Non-pigmented ciliary epithelial cell (primary cell): ENCODE results near the gene ARHGAP26.

Experiments used
- DNase-seq: peaks from one replicate; pipeline ENCODE4 v3.0.0-alpha.2; 2010; ENCODE audit warnings: low read depth

ARHGAP26 gene

DNA sequence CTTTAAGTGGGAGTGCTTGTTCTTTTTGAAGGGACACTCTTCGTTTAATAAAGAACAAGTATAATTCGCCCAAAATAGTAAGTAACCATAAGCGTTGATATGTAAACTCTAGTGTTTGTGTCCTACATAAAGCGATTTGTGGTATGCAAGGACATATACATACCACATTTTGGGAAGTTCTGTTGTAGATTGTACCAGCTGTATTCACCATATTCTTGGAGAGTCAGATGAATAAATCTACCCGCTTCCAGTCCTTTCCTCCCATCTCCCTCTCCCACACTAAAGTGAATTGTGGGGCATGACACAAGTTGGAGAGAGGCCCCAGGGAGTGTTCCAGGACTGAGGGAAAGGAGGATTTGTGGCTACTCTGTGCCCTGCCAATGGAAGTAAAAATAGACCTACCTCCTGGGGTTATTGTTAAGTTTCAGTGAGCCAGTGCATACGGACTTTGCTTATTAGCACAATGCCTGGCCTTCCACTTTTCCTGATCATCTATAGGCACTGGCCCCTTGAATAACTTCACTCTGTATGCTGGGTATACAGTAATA lies 40.6 kb downstream of the ARHGAP26 start:
- DNase-seq = no peak

DNA sequence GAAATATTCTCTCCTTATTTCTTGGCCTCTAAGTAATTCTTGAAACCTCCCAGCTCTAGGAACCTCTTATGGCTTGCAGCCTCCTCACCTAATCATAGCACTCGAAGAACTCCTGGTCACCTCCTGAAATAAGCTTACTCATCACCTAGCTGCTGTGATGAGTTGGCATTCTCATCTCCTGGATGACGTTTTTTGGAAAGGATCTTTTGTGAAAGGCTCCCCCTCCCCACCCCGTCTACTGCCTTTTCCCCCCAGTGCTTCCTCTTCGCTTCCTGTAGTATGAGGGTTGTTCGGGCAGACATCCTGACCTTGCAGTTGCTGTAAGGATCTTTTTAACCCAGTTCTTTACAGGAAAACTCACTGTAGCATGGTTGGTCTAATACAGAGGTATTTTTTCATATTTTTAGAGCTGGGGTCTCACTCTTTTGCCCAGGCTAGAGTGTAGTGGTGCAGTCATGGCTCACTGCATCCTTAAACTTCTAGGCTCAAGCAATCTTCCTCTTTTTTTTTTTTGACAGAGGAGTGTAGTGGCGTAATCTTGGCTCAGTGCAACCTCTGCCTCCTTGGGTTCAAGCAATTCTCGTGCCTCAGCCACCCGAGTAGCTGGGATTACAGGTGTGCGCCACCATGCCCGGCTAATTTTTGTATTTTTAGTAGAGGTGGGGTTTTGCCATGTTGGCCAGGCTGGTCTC lies 41.8 kb downstream of the ARHGAP26 start:
- no peak for DNase-seq

DNA sequence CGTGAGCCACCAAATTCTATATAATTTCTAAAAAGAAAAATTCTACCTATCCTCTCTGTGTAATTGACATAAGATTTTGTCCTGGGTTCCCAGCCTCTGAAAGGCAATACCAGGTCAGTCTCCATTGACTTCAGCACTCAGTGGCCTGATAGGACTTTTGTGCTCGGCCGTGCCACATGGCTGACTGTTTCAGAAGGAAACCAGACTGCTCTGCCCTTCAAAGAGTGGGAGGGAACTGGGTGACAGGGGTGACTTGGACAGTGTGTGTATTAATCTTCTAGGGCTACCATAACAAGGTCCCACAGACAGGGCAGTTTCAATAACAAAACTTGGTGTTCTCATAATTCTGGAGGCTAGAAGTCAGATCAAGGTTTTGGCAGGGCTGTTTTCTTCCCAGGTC lies 43.0 kb downstream of the ARHGAP26 start:
- DNase-seq = no peak

DNA sequence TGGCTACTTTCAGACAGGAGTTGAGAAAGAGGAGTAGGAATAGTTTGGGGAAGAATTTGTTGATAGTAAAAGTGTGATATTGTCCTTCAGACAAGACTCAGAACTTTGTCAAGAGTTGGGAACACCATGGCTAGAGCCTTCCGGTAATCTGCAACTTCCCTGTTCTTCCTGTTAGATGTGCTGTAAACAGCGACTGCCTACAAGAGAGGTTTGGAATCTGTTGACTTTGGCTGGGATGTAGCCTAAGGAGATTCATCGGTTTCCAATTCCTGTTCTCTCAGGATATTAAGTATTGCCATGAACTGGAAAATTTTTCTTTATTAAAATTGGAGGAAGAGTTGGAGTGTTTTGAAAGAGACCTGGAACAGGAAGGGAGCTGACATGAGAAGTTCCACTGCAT lies 43.9 kb downstream of the ARHGAP26 start:
- no peak for DNase-seq

- DNase-seq = no peak
Observed at GRCh38 chr5:142815469-142815868, 45.3 kb downstream of the ARHGAP26 start.

DNA sequence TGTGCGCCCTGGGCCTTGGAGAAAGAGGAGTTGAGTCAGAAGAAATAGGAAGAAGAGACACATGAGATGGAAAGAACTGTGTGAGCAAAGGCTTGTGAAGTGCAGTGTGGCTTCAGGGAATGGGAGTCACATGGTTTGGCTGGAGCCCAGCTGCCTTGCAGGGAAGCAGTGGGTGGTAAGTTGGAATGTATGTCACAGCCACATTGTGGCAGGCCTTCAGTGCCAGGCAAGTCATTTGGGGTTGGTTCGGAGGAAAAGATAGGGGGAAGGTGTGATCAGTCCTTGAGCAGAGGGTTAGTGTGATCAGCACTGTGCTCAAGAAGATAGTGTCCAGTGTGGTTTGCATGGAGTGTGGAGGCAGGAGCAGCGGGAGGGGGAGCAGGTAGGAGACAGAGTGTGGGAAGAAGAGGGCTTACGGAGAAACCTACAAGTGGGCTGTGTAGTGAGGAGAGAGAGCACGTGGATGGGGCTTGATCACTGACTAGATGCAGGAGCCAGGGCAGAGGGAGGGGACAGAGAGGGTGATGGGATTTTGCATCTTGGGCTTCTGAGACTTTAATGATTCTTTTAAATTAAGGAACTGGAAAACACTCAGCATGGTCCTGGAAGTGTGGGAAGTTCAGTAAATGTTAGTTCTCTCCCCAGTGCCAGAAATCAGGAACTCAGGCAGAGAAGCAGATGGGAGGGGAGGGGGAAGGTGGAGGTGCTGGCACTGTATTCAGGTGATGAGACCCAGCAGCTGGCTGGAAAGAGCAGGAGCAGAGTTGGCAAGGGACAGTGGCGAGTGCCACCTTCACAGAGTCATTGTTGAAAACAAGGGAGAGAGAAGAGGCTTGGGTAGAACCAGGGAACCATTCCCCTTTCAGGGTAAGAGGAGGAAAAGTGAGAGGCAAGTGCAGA lies 46.6 kb downstream of the ARHGAP26 start:
- DNase-seq = no peak

DNA sequence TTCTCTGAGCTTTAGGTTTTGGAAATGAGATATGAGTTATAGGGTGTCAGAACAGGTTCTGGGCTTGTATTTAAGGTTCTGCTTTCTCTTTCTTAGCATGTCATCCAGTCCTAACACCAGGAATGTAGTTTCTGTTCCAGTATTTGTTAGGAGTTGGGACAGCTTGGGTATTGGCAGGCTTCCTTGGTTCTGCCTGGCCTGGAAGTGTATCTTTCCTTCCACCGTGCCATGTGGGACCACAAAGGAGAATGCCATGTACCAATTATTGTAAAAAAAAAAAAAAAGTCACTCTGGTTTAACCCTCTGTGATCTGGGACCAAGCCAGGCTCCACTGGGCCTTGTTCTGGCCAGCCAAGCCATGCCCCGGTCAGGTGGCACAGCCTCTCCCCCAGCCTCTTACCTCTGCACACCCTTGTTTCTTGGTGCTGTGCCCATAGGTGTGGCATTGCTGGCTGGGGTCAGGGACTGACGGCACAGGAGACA lies 47.8 kb downstream of the ARHGAP26 start:
- no peak for DNase-seq

GRCh38 chr5:142819292-142819691 lies 49.1 kb downstream of the ARHGAP26 start:
- no peak for DNase-seq

DNA sequence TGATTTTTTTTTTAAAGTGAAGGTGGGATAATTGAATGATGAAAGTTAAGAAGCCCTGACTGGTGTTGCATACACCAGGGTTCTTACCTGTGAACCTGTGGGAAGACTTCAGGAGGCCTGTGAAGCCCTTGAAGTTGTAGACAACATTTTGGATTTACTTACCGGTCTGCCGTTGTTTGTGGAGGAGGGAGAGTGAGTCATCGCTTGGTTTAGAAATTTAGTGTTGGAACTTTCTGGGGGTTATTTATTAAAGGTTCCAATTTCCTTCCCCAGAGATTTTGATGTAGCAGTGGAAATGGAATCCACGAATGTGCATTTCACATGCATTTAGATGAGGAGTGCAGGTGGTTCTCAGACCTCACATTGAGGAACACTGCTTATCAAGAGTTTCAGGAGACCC lies 49.6 kb downstream of the ARHGAP26 start:
- DNase-seq = no peak

DNA sequence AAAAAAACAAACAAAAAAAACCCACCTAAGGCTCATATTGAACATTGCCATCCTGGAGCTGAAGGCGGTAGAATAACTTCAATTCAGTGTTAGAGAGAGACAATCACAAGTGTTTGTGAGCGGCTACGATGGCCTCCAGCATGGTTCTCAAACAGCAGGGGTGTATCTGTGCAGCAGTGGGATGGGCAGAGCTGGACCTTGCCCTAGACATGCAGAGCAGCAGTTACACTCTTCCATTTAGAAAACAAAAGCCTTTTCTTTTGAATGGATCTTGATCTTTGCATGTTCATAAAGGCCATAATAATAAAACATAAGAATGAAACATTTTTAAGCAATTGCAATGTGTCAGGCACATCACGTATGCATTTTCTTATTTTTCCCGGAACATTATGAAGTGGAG lies 50.3 kb downstream of the ARHGAP26 start:
- no peak for DNase-seq

DNA sequence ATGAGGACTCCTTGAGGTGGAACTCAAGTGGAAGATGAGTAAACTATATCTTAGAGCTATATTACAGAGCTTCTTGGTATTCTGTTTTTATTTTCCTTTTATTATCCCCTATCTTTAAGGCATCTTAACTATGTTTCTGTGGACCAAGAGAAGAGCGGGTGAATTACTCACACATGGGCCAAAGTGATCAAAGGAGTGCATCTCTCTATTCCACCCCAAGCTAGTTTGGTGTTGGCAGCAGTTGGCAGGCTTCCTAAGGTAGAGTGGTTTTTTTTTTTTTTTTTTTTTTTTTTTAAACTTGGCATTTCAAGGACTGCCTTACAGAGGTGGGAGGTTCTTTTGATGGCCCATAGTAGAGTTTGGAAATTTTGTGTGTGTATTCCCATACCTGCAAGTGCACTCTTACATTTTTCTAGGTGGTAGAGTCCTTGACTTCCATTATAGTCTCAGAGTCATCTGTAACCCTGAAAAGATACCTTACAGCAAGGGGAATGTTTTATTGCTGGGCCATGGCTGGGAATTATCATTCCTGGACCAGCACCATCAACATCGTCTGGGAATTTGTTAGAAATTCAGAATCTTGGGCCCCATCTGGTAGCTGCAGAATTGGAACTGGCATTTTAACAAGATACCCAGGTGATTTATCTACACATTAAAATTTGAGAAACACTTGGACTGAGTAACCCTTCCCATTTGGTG lies 51.0 kb downstream of the ARHGAP26 start:
- DNase-seq = no peak

- peak; percentile 65 for DNase-seq
Observed at GRCh38 chr5:142821733-142822487, 51.7 kb downstream of the ARHGAP26 start.

DNA sequence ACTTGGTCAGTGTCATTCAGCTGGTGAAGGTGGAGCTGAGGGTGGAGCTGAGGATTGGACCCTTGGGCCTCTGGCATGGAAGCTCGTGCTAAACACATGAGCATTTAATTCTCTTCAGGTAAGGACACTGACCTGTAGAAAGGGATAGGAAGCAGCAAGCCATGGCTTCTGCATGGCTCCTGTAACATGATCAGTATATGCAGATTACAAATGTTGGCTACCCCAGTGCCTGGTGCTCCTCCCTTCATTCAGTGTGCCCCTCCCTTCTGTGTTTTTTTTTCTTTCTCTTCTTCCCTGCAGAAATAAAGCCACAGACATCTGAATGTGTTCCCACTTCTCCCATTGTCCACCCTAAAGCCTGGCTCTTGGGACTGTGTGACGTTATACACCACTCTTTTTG lies 52.9 kb downstream of the ARHGAP26 start:
- no peak for DNase-seq

- no peak for DNase-seq
Observed at GRCh38 chr5:142823806-142824205, 53.6 kb downstream of the ARHGAP26 start.

DNA sequence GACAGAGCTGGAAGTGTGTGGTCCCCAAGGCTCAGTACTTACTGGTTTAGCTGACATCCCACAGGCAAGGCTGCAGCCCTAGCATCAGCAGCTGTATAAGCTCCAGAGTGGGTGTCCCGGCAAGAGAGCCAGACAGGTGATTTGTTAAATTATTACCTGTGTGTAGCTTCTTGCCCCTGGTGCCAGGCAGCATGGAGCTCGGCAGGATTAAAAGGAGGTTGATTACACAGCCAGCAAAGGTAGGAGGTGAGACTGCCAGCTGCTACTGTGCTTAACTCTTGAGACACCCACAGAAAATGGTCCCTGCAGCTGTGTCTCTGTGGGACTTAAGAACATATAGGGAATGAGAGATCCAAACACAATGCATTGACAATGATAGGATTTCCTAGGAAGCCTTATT lies 54.2 kb downstream of the ARHGAP26 start:
- DNase-seq = no peak

DNA sequence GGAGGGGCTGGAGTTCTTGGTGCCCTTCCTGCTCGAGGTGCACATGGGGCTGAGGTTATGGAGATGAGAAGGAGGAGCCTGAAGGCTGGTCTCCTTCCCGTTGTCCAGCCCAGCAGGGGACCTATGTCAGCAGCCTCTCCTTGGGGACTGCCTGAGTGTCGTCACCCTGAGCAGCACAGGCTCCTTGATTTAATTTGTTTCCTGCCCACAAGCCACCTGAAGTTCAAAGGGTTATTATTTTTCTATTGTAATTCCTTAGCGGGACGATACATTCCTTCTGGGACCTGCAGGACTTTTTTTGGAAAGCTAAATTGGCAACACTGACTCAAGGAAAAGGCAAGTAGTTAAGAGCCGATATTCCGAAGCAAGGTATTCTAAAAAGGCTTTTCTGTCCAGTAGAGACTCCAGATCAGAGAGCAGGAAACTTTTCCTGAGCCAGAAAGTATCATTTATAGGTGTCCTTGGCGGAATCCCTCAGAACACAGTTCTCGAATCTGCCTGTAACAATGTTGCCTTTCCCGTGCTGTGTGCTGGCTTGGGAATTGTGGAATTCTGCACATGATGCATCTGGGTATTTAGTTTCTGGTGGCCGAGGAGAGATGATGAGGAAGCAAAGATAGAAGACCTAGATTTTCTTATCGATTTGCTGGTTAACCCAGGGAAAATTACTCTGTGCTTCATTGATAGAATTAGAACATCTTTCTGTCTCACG lies 55.4 kb downstream of the ARHGAP26 start:
- no peak for DNase-seq

DNA sequence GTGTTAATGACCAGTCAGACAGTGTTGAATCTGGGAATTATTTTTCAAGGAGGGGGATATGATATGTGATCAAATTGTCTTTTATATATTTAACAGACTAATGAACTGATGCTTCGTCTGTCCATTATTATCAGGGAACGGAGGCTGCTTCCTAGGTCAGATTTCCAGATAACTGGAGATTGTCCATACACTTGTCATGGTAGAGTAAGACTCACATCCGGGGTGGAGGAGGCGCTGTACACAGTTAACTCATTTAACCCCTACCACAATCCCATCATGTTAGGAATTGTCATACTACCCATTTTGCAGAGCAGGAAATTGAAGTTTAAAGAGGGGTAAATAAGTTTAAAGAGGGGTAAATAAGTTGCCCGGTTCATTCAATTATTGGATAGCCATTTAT lies 55.9 kb downstream of the ARHGAP26 start:
- no peak for DNase-seq

DNA sequence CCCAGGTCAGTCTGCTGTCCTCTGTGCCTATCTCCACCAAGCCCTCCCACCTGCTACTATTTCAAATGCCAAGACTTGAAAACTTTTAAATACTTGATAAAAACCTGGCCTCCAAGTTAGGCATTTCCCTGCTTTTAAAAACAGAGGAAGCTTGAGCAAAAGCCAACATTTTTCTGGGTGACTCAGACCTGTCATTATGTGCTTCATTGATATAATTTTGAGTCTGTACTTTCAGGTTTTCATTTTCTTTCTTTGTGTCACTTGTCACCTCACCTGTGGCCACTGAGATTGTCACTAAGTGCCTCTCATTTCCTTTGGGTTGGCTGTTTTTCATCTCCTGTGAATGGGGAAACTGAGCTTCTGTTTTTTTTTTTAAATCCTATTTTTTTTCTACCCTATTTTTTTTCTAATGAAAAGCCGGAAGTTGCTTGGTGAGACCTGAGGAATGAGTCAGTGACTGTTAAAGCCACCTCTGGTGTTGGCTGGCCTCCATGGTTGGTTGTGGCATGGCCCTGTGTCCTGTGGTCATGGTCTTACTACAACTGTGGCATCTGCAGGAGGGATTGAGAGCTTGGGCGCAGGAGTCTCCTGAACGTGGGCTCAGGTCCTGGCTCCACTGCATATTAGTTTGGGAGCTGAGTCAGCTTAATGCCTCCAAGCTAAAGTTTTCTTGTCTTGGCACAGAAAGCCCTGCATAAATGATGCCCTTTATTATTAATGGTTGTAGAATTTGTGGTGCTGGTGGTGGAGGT lies 56.7 kb downstream of the ARHGAP26 start:
- DNase-seq = no peak

DNA sequence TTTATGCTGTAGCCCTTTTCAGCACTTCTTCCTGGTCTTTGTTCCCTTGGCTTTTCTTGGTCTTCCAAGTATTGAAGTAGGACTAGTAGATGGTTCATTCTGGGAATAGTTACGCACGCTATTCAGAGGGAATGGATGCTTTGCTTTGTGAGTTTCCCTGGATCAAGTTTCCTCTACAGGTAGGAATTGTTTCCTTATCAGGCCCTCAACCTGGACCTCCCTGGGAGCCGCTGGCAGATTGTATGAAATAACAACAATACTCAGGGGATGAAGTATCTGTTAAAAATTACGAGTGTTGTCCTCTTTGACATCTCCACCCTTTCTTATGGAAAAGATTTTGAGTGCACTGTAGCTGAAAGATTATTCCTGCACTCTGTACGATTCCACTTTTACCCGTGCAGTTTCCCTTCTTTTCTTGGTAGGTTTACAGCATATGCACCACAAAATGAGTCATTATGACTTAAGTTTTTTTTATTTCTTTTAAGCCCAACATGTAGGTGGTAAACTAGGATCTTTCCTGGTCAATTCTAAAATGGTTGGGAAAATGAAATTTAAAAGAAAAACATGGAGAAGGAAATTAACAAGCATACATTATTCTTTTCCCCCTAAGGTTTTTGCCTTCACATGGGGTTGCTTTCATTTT lies 57.9 kb downstream of the ARHGAP26 start:
- no peak for DNase-seq
